GDM1 (cell line): Measurements from ENCODE around the gene KPNA6.

Experiments
- DNase-seq: peaks from one replicate; lab custom pipeline; 2025; lab: John Stamatoyannopoulos, UW

Gene KPNA6

GRCh38 chr1:32187850-32188249 lies 80.0 kb downstream of the KPNA6 start:
- no peak for DNase-seq

- DNase-seq = no peak
Measured at GRCh38 chr1:32192220-32192948, 84.5 kb downstream of the KPNA6 start.

GRCh38 chr1:32194984-32195383 lies 87.1 kb downstream of the KPNA6 start:
- DNase-seq = no peak

- DNase-seq = no peak
Measured at GRCh38 chr1:32195531-32195930, 87.7 kb downstream of the KPNA6 start.

GRCh38 chr1:32195972-32196823 lies 88.3 kb downstream of the KPNA6 start:
- DNase-seq = peak; percentile 8

GRCh38 chr1:32197074-32197473 lies 89.2 kb downstream of the KPNA6 start:
- no peak for DNase-seq

GRCh38 chr1:32197837-32198236 lies 90.0 kb downstream of the KPNA6 start:
- DNase-seq = no peak

- no peak for DNase-seq
Measured at GRCh38 chr1:32198237-32199042, 90.6 kb downstream of the KPNA6 start.

GRCh38 chr1:32199043-32199716 lies 91.3 kb downstream of the KPNA6 start:
- no peak for DNase-seq

- no peak for DNase-seq
Measured at GRCh38 chr1:32199717-32200072, 91.8 kb downstream of the KPNA6 start.

- peak; percentile 45 for DNase-seq
Measured at GRCh38 chr1:32200226-32201010, 92.6 kb downstream of the KPNA6 start, which contains the start of gene CCDC28B. TSS of gene CCDC28B (plus strand) at chr1:32200595. CDS start at chr1:32201936, 1,341 bp downstream.

- DNase-seq = peak; percentile 77
Measured at GRCh38 chr1:32201011-32201855, 93.4 kb downstream of the KPNA6 start.

GRCh38 chr1:32204943-32205361 lies 97.1 kb downstream of the KPNA6 start:
- no peak for DNase-seq

- peak; percentile 54 for DNase-seq
Measured at GRCh38 chr1:32205401-32206370, 97.8 kb downstream of the KPNA6 start, which contains the start of gene IQCC. TSS of gene IQCC (plus strand) at chr1:32205671. CDS start at chr1:32205682, 11 bp downstream.

GRCh38 chr1:32208469-32208868 lies 100.6 kb downstream of the KPNA6 start:
- no peak for DNase-seq

- no peak for DNase-seq
Measured at GRCh38 chr1:32208891-32209328, 101.1 kb downstream of the KPNA6 start, which contains the start of gene DCDC2B. TSS of gene DCDC2B (plus strand) at chr1:32209089. CDS start at chr1:32209094, 5 bp downstream.

GRCh38 chr1:32215629-32216480 lies 108.0 kb downstream of the KPNA6 start:
- DNase-seq = peak; percentile 54
